A673 (cell line): ENCODE measurements around the gene OR51A2.

Experiments used
- EZH2 ChIP-seq: fragments of 200-600 bp; sonication (generic); IDR thresholded peaks from 2 replicates; pipeline ENCODE4 v1.6.1; 2017; ENCODE audit warnings: borderline replicate concordance, low read depth, mild to moderate bottlenecking, mixed read lengths, antibody characterized with exemption, low read length; ENCODE audit not compliant: poor library complexity, severe bottlenecking
- TF ChIP-seq, protein P1 (sequence below): fragments of 300-800, 200-600 bp; sonication (generic); conservative IDR thresholded peaks from 2 replicates; pipeline ENCODE4 v1.5.1; 2017; ENCODE audit warnings: low read depth, mild to moderate bottlenecking, antibody characterized with exemption, low read length, moderate library complexity, mixed read lengths

DNA sequence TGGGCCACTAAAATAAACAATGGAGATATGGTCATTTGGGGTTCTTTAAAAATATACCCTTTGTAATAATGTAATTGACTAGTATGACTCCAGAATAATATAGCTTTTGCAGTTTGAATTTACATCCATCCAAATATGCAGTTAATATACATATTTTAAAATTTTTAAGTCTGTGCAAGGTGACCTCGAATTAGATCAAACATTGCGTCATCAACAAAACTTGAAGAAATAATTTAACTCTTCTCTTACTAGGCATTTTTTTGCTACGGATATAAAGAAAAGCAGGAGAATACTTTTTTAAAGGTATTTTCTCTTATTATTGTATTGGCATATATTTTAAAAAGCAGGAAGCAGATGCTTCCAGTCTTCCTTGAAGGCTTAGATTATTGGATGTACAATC is 18.8 kb downstream of the OR51A2 start:
- TF ChIP-seq, protein P1, sequence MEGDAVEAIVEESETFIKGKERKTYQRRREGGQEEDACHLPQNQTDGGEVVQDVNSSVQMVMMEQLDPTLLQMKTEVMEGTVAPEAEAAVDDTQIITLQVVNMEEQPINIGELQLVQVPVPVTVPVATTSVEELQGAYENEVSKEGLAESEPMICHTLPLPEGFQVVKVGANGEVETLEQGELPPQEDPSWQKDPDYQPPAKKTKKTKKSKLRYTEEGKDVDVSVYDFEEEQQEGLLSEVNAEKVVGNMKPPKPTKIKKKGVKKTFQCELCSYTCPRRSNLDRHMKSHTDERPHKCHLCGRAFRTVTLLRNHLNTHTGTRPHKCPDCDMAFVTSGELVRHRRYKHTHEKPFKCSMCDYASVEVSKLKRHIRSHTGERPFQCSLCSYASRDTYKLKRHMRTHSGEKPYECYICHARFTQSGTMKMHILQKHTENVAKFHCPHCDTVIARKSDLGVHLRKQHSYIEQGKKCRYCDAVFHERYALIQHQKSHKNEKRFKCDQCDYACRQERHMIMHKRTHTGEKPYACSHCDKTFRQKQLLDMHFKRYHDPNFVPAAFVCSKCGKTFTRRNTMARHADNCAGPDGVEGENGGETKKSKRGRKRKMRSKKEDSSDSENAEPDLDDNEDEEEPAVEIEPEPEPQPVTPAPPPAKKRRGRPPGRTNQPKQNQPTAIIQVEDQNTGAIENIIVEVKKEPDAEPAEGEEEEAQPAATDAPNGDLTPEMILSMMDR, result no peak
- TF ChIP-seq EZH2, result no peak
